ENCODE results near the gene SUMO4.

SUMO4 gene

GRCh38 chr6:149389509-149390297 lies 10.4 kb upstream of the SUMO4 start:
- no peak for DNase-seq (ENCODE audit: low read depth)

GRCh38 chr6:149392093-149392492 lies 8.0 kb upstream of the SUMO4 start:
- DNase-seq (ENCODE audit: low read depth), result no peak

GRCh38 chr6:149392535-149392934 lies 7.5 kb upstream of the SUMO4 start:
- no peak for DNase-seq (ENCODE audit: low read depth)

- no peak for DNase-seq (ENCODE audit: low read depth)
These were observed 6.9 kb upstream of the SUMO4 start for GRCh38 chr6:149393002-149393679.

- no peak for DNase-seq (ENCODE audit: low read depth)
These were observed 4.9 kb upstream of the SUMO4 start for GRCh38 chr6:149395185-149395584.

GRCh38 chr6:149397384-149397783 lies 2.7 kb upstream of the SUMO4 start:
- no peak for DNase-seq (ENCODE audit: low read depth)

GRCh38 chr6:149403534-149403933 lies 3.5 kb downstream of the SUMO4 start:
- DNase-seq (ENCODE audit: low read depth), result no peak

GRCh38 chr6:149405823-149406765 lies 6.0 kb downstream of the SUMO4 start:
- DNase-seq (ENCODE audit: low read depth), result no peak

- DNase-seq (ENCODE audit: low read depth), result no peak
These were observed 9.6 kb downstream of the SUMO4 start for GRCh38 chr6:149409617-149410016.

- DNase-seq (ENCODE audit: low read depth), result no peak
These were observed 10.5 kb downstream of the SUMO4 start for GRCh38 chr6:149410557-149410956.

- no peak for DNase-seq (ENCODE audit: low read depth)
These were observed 13.9 kb downstream of the SUMO4 start for GRCh38 chr6:149414009-149414408.

- no peak for DNase-seq (ENCODE audit: low read depth)
These were observed 14.8 kb downstream of the SUMO4 start for GRCh38 chr6:149414821-149415220.

GRCh38 chr6:149419696-149420404 lies 19.8 kb downstream of the SUMO4 start:
- DNase-seq (ENCODE audit: low read depth), result no peak

GRCh38 chr6:149421132-149421531 lies 21.1 kb downstream of the SUMO4 start:
- no peak for DNase-seq (ENCODE audit: low read depth)

GRCh38 chr6:149422581-149422980 lies 22.5 kb downstream of the SUMO4 start:
- DNase-seq (ENCODE audit: low read depth), result no peak

- DNase-seq (ENCODE audit: low read depth), result no peak
These were observed 23.9 kb downstream of the SUMO4 start for GRCh38 chr6:149423964-149424440.

- DNase-seq (ENCODE audit: low read depth), result no peak
These were observed 25.2 kb downstream of the SUMO4 start for GRCh38 chr6:149425224-149425623.

- DNase-seq (ENCODE audit: low read depth), result no peak
These were observed 25.7 kb downstream of the SUMO4 start for GRCh38 chr6:149425754-149426153.

- no peak for DNase-seq (ENCODE audit: low read depth)
These were observed 28.5 kb downstream of the SUMO4 start for GRCh38 chr6:149428606-149429005.

- DNase-seq (ENCODE audit: low read depth), result no peak
These were observed 29.6 kb downstream of the SUMO4 start for GRCh38 chr6:149429427-149430360.
